NCI-H524 (cell line): ENCODE data around the gene HES7.
A peak's percentile ranks its signal among the peaks of the same experiment; 100 is the strongest.
"Not testable (repeated sequence)": the region's sequence is repeated elsewhere in the genome, so short reads cannot be mapped to it uniquely, and the experiment has no call there.

Source experiments
- DNase-seq, 2 experiments: peaks; one replicate each; lab custom pipeline; 2025; lab: John Stamatoyannopoulos, UW

The HES7 gene

GRCh38 chr17:8100763-8101162, 23.1 kb downstream of the HES7 start:
- no peak for DNase-seq

- DNase-seq, result no peak
Measured at GRCh38 chr17:8100111-8100510, 23.8 kb downstream of the HES7 start.

- no peak for DNase-seq
Measured at GRCh38 chr17:8096541-8096940, 27.4 kb downstream of the HES7 start.

DNA sequence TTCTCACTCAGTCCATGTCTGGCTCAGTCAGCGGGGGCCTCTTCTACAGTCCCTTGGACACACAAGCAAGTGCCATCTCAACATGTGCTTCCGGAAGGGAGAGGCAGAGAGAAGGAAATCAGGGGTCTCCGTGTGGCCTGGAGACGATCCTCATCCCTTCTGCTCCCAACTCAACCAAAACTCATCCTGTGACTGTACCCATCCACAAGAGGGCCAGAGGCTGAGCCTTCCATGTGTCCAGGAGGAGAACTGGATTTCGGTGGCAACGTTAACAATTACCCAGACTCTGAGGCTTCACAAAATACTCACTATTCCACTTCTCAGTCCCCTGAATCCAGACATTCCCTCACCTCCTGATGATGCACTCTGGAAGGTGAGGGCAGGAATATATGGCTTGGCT, 28.5 kb downstream of the HES7 start:
- no peak for DNase-seq

DNA sequence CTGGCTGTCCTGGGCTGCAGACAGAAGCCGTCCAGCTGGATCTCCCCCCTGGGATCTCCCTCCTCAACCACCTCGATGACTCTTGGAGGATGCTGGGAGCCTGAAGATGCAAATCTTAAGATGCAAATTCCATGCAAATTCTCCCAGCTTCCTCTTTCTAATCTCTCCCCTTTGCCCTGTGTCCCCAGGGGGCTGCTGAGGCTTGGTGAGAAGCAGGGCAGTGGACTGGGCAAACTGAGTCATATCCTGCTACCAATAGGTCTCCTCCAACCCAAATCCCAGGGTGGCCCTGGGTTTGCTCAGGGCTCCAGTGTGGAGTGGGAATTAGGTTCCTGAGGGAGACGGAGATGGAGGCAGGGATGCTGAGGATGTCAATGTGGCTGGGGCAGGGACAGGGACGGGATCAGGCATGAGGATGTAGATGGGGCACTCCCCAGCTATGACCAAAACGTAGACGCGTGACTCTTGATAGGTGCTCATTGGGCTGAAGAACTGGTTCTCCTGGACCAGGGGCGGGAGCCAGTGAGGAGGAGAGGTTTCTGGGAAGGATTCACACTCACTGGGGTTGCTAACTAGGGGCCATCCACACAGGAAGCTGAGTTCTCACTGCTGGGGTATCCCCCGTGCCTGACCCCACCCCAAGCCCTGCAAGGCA, 32.7 kb downstream of the HES7 start:
- no peak for DNase-seq

DNA sequence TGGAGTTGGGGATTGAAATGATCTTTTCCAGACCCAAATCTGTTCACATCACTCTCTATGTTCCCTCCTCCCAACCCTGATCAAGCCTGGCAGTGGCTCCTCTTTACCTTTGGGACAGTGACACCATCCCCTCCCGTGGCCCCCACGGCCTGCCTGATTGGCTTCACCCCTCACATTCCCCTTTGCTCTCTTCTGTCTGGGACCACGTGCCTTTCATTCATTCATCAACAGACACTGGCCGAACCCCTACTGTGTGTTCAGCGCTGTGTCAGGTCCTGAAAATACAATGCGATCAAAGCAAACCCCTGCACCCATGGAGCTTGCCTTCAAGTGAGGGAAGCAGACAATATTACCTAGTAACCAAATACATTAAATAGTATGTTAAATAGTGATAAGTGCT, 34.2 kb downstream of the HES7 start:
- no peak for DNase-seq

DNA sequence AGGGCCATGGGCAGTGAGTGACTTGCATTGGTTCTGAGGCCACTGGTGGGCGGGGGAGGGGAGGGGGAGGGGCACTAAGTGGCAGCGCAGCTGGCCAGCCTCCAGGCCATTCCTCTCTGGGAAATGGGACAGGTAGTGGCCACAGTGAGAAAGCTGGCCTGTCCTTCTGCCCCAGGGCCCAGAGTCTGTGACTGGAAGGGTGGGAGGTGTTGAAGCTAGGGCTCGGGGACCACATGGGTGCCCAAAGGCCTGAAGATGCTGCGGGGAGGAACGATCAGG, 36.0 kb downstream of the HES7 start:
- DNase-seq, result no peak

- DNase-seq, result no peak
Measured at GRCh38 chr17:8087075-8087951, 36.6 kb downstream of the HES7 start, which contains the start of gene ALOX12B. ALOX12B (minus strand) TSS chr17:8087716; CDS start chr17:8087442, 274 bp downstream.

DNA sequence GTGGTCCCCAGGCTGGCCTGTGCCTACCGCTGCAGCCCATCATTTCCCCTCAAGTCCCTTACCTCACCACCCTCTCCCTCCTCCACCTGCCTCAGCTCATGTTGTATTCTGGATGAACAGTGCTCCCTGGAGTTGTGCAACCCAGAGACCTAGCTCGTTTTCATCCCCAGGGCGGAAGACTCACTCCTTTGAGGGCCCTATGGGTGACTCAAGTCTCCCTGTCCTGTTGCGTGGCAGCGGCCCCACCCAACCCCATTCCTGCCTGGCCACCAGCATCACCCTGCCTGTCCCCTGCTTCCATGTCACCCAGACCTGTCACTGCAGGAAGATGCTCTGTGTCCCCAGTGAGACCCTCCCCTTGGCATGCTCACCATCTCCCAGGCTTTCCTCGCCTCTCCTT, 39.7 kb downstream of the HES7 start:
- no peak for DNase-seq

DNA sequence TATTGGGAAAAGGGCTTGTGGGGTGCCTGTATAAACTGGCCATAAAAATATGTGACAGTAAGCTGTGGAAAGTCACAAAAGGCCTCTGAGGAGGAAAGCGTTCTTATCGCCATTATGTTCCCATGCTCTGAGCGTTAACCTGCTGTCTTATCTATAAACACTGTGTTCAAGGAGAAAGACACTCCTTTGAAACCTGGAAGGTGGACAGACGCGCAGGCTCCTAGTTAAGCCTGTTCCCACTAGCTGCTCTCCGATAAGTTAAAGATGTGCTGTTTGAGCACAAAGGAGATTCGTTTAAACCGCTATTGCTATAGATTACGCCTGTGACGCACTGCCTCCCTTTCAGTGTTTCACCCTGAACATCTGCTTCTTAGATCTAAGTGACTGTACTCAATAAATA, 41.6 kb downstream of the HES7 start:
- no peak for DNase-seq

GRCh38 chr17:8081876-8082275, 42.0 kb downstream of the HES7 start:
- no peak for DNase-seq

DNA sequence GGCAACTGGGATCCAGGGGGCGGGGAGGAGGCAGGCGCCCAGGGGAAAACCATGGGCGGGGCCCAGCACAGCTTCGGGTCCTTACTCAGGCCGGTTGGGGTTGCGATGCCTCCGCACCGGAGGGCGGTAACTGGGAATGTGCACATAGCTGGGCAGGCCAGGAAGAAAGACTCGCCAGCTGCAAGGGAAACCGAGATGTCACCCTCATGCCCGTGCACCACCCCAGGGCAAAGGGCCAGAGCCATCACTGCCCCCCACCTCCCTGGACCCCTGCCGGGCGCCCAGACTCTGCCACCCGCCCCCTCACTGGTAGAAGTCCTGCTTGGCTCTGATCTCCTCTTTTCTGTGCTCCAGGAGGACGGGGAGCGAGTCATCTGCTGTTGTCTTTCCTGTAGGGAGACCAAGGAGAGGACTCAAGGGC, 43.1 kb downstream of the HES7 start:
- DNase-seq, result no peak

DNA sequence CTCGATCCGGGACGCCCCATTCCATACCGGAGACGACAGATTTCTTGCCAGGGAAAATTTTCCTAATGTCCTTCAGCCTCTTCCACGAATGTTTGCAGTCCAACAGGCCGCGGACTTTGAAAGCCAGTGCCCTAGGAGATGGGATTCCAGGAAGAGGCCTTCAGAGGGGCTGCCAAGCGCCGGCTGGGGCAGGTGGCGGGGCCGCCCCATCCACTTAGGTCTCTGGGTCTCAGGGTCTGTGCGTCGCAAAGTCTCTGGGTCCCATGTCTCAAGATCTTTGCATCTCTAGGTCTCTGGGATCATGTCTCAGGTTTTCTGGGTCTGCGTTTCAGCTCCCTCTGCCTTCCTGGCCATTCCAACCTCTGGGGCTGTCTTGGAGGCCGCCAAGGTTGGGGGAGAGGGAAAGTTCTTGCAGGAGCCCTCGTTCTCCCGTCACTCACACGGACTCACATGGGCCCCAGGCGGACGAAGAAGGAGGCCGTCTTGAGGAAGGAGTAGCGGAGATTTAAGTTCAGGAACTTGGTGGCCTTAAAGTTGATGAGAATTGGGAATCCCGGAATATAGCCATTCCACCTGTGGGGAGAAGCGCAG, 43.6 kb downstream of the HES7 start:
- DNase-seq, result no peak

DNA sequence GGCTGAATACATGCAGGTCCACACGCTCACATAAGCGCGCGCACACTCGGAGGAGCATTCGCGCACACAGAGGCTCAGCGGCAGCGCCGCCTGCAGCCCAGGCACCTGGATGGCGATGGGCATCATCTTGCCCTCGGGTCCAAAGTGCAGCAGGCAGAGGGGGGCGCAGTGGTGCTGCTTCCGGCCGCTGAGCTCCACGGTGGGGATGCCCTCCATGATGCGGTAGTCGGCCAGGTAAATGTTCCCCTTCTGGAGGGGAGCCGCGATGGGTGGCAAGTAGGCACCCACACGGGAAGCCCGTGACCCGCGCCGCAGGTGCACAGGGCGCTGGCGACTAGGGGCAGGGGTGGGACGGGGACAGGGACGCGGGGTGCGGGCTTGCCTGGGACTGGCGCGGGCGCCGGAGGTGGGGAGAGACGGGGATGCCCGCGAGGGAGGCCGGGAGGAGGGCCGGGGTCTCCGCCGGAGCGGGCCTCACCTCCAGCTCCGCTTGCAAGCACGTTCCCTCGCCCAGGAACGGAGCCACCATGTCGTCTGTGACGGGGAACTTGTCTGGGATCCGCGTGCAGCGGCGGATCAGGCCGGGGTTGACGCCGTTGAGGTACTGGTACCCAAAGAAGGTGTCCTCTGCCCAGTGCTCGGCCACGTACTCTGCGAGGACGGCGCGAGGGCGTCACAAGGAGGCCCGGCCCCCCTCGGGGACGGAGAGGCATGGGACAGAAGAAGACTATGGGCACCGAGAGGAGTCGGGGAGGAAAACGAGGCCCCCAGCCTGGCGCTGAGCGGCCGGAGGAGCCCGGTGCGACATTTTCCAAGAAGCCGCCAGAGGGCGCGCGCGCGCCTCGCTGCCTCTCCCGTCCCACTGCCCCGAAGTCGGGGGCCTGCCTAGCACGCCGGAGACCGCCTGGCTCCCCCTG, 44.4 kb downstream of the HES7 start:
- peak; percentile 27 to 72 for DNase-seq

DNA sequence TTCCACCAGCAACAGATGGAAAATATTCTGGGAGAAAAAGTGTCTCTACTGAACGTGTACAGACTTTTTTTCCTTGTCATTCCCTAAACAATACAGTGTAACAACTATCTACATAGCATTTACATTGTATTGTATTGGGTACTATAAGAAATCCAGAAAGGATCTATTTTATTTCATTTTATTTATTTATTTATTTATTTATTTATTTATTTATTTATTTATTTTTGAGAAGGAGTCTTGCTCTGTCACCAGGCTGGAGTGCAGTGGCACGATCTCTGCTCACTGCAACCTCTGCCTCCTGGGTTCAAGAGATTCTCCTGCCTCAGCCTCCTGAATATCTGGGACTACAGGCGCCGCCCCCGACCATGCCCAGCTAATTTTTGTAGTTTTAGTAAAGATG, 46.0 kb downstream of the HES7 start:
- not testable (repeated sequence) for DNase-seq

DNA sequence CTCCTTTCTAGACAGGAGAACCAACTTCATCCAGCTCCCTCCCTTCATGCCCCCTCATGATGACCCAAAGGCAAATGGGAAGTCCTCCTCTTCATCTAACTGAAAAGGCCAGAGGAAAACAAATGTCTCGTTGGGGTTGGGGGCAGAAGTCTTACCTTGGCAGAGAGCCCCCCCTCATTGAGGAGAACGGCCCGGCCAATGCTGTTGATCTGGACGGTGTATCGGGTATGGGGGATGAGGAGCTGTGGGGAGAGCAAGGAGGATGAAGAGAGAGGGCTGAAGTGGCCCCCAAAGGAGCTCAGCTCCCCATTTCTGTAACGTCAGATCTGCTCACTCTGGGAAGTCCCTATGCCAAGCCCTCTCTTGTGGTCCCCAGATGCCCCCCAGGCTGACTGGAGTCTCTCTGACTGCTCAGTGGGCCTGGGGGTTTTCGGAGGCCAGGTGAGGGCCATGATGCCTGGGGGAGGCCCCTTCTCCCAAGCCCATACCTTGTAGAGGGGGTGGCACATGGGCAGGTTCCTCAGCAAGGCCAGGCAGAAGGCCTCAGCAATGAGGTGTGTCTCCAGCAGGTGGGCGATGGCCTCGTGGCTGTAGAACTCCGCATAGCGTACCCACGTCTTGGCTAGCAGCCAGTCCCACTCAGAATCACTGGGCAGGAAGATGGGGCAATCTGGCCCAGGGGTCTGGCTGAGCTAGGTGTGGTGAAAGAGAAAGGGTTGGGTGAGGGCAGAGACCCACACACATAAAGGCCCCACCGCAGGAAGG, 47.2 kb downstream of the HES7 start:
- no peak for DNase-seq

- DNase-seq, result no peak
Measured at GRCh38 chr17:8075574-8076342, 48.1 kb downstream of the HES7 start.

- DNase-seq, result no peak
Measured at GRCh38 chr17:8075081-8075480, 48.8 kb downstream of the HES7 start.

DNA sequence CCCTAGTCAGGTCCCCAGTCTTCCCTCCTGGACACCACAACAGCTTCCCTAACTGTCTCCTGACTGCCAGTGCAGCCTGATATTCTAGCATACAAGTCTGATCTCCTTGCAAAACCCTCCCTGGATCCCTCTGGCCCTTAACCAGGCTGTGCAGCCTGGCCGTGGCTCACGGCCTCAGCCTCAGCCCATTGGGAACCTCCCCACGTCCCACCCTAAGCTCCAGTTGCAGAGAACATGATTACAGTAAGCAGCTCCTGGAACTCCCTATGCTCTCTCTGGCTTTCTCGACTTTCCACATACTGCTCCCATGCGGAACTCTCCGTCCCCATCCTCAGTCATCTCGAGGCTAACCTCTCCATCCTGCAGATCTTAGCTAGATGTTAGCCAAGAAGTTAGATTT, 49.4 kb downstream of the HES7 start:
- no peak for DNase-seq

- DNase-seq, result peak; percentile 9 to 54
Measured at GRCh38 chr17:8073627-8074484, 50.0 kb downstream of the HES7 start.
